HEK293 (cell line): ENCODE measurements around the gene SMTNL2.
A peak's percentile ranks its signal among the peaks of the same experiment; 100 is the strongest.

Experiments used
- CTCF ChIP-seq: fragments of 450-650 bp; formaldehyde crosslinking; IDR thresholded peaks from 2 replicates; pipeline ENCODE4 v1.5.1; 2016; ENCODE audit warnings: missing biosample characterization, missing genetic modification characterization
- GLI4 ChIP-seq: fragments of 450-650 bp; formaldehyde crosslinking; IDR thresholded peaks from 2 replicates; pipeline ENCODE4 v1.5.1; 2016; ENCODE audit warnings: missing biosample characterization, missing genetic modification characterization
- GLIS1 ChIP-seq: fragments of 450-650 bp; formaldehyde crosslinking; IDR thresholded peaks from 2 replicates; pipeline ENCODE4 v1.5.1; 2016; ENCODE audit warnings: missing biosample characterization, missing genetic modification characterization
- GLIS2 ChIP-seq: fragments of 450-650 bp; formaldehyde crosslinking; IDR thresholded peaks from 2 replicates; pipeline ENCODE4 v1.5.1; 2016; ENCODE audit warnings: missing biosample characterization, missing genetic modification characterization
- KLF1 ChIP-seq: fragments of 450-650 bp; formaldehyde crosslinking; IDR thresholded peaks from 2 replicates; pipeline ENCODE4 v1.5.1; 2016; ENCODE audit warnings: missing biosample characterization, missing genetic modification characterization
- KLF16 ChIP-seq: fragments of 450-650 bp; formaldehyde crosslinking; IDR thresholded peaks from 2 replicates; pipeline ENCODE4 v1.5.1; 2017; ENCODE audit warnings: missing biosample characterization, missing genetic modification characterization
- KLF17 ChIP-seq: fragments of 450-650 bp; formaldehyde crosslinking; IDR thresholded peaks from 2 replicates; pipeline ENCODE4 v1.5.1; 2016; ENCODE audit warnings: missing biosample characterization, missing genetic modification characterization
- ZBTB21 ChIP-seq: fragments of 450-650 bp; formaldehyde crosslinking; IDR thresholded peaks from 2 replicates; pipeline ENCODE4 v1.5.1; 2017; ENCODE audit warnings: missing biosample characterization, missing genetic modification characterization
- ZBTB48 ChIP-seq: fragments of 450-650 bp; formaldehyde crosslinking; IDR thresholded peaks from 2 replicates; pipeline ENCODE4 v1.5.1; 2016; ENCODE audit warnings: missing biosample characterization, missing genetic modification characterization
- ZFP41 ChIP-seq: fragments of 450-650 bp; formaldehyde crosslinking; IDR thresholded peaks from 2 replicates; pipeline ENCODE4 v1.5.1; 2016; ENCODE audit warnings: missing biosample characterization, missing genetic modification characterization, borderline replicate concordance
- ZFP69B ChIP-seq: fragments of 450-650 bp; formaldehyde crosslinking; IDR thresholded peaks from 2 replicates; pipeline ENCODE4 v1.5.1; 2016; ENCODE audit warnings: missing biosample characterization, missing genetic modification characterization
- ZIC2 ChIP-seq: fragments of 450-650 bp; formaldehyde crosslinking; IDR thresholded peaks from 2 replicates; pipeline ENCODE4 v1.5.1; 2016; ENCODE audit warnings: missing biosample characterization, missing genetic modification characterization
- ZNF138 ChIP-seq: fragments of 450-650 bp; formaldehyde crosslinking; IDR thresholded peaks from 2 replicates; pipeline ENCODE4 v1.5.1; 2016; ENCODE audit warnings: missing biosample characterization, missing genetic modification characterization, borderline replicate concordance
- ZNF311 ChIP-seq: fragments of 450-650 bp; formaldehyde crosslinking; IDR thresholded peaks from 2 replicates; pipeline ENCODE4 v1.5.1; 2017; ENCODE audit warnings: missing biosample characterization, missing genetic modification characterization, borderline replicate concordance
- ZNF341 ChIP-seq: fragments of 450-650 bp; formaldehyde crosslinking; IDR thresholded peaks from 2 replicates; pipeline ENCODE4; 2016; ENCODE audit warnings: low read depth, missing biosample characterization, missing genetic modification characterization
- ZNF433 ChIP-seq: fragments of 450-650 bp; formaldehyde crosslinking; IDR thresholded peaks from 2 replicates; pipeline ENCODE4 v1.5.1; 2016; ENCODE audit warnings: missing biosample characterization, missing genetic modification characterization, low read depth
- ZNF518A ChIP-seq: fragments of 450-650 bp; formaldehyde crosslinking; conservative IDR thresholded peaks from 2 replicates; pipeline ENCODE4 v1.5.1; 2016; ENCODE audit warnings: low read depth, missing biosample characterization, missing genetic modification characterization
- ZNF610 ChIP-seq: fragments of 450-650 bp; formaldehyde crosslinking; IDR thresholded peaks from 2 replicates; pipeline ENCODE4 v1.5.1; 2016; ENCODE audit warnings: missing biosample characterization, missing genetic modification characterization, borderline replicate concordance
- ZNF660 ChIP-seq: fragments of 450-650 bp; IDR thresholded peaks from 2 replicates; pipeline ENCODE4 v1.5.1; 2018; ENCODE audit warnings: missing biosample characterization, mild to moderate bottlenecking, missing genetic modification characterization
- ZNF777 ChIP-seq: fragments of 450-650 bp; formaldehyde crosslinking; IDR thresholded peaks from 2 replicates; pipeline ENCODE4 v1.5.1; 2017; ENCODE audit warnings: missing biosample characterization, missing genetic modification characterization, borderline replicate concordance
- ZSCAN23 ChIP-seq: fragments of 450-650 bp; formaldehyde crosslinking; IDR thresholded peaks from 2 replicates; pipeline ENCODE4 v1.5.1; 2016; ENCODE audit warnings: missing biosample characterization, missing genetic modification characterization

SMTNL2 gene

GRCh38 chr17:4599505-4600281 is 15.4 kb downstream of the SMTNL2 start (continued):
- TF ChIP-seq ZSCAN23 (tag by site-specific recombination) (no peak), ZNF341 (tag by site-specific recombination) (peak; percentile 66), ZBTB48 (tag by site-specific recombination) (0 out of 2 replicates have a peak, but pooled peaks have one; percentile 6), KLF16 (no peak), KLF17 (tag by site-specific recombination) (peak; percentile 67; the same call in 1 of the 2 replicates), ZBTB21 (tag by site-specific recombination) (0 out of 2 replicates have a peak, but pooled peaks have one; percentile 13), ZFP41 (no peak), KLF1 (tag by site-specific recombination) (peak; percentile 71), CTCF (tag by site-specific recombination) (no peak), ZNF660 (no peak), GLI4 (tag by site-specific recombination) (no peak), ZNF138 (tag by site-specific recombination) (no peak), ZIC2 (peak; percentile 80), ZFP69B (tag by site-specific recombination) (peak; percentile 85), GLIS2 (peak; percentile 44), GLIS1 (tag by site-specific recombination) (peak; percentile 92), ZNF311 (tag by site-specific recombination) (no peak), ZNF610 (tag by site-specific recombination) (no peak), ZNF518A (tag by site-specific recombination) (no peak; the same call in 1 of the 2 replicates), ZNF433 (tag by site-specific recombination) (no peak), ZNF777 (tag by site-specific recombination) (no peak)
